ENCODE results near the gene UQCRH. TPM values are rescaled to one million over a fixed set of nuclear protein-coding genes. Genes with fewer than 3 reads are reported as not detected.

Gene UQCRH
- total RNA-seq, 1 experiment from 2014 or later: 508 TPM

DNA sequence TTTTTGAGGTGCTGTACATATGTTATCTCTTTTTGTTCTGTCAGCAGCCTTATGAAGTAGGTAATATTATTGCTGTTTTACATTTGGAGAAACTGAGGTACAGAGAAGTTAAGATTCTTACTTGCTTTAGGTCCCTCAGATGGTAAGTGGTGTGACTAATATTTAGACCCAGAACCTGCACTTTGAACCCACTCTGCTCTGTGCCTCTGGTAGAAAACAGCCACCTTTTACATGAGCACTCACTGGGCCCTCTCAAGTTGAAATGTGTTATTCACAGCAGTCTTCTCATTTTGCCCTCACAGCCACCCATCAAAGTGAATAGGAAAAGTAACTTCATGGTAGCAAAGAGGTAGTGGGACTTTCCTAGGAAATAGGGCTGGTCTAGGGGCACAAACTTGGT is 41.8 kb downstream of the UQCRH start:
- no peak overlapping the region for H4K91ac ChIP-seq (ENCODE audit: insufficient read length, low read depth, low read length)
- H3K27me3 ChIP-seq (ENCODE audit: insufficient read depth, low read length): no peaks in the 10 kb centered on the region
- H3K4me2 ChIP-seq (ENCODE audit: insufficient read depth, insufficient read length, low read length): no peak overlapping the region
- no peak overlapping the region for H3K23ac ChIP-seq (ENCODE audit: insufficient read length, low read depth, low read length)
- no peak overlapping the region for H2BK15ac ChIP-seq (ENCODE audit: low read depth, low read length)
- no peak overlapping the region for H2AFZ ChIP-seq (ENCODE audit: low read length)
- H2AK5ac ChIP-seq (ENCODE audit: insufficient read length, low read length): no peak overlapping the region
- H3K18ac ChIP-seq (ENCODE audit: insufficient read length, low read depth, low read length): no peak overlapping the region
- no peak overlapping the region for H3K56ac ChIP-seq (ENCODE audit: insufficient read length, low read depth, low read length)
- H2BK5ac ChIP-seq (ENCODE audit: insufficient read length, low read length): no peak overlapping the region
- no peaks in the 10 kb centered on the region for H3K79me1 ChIP-seq (ENCODE audit: insufficient read depth, low read depth, low read length, poor library complexity, severe bottlenecking)
- no peaks in the 10 kb centered on the region for H4K20me1 ChIP-seq (ENCODE audit: control insufficient read depth, insufficient read depth, insufficient read length)
- no peak overlapping the region for H3T11ph ChIP-seq (ENCODE audit: low read length)
- H3K27ac Mint-ChIP-seq: no peak overlapping the region
- no peak overlapping the region for H2BK12ac ChIP-seq (ENCODE audit: insufficient read length, low read depth, low read length)
- H3K9ac ChIP-seq (ENCODE audit: extremely low read depth, insufficient read length, low read length): no peak overlapping the region
- H3K4me1 ChIP-seq (ENCODE audit: insufficient read depth, low read length): no peaks in the 10 kb centered on the region
- H3K23me2 ChIP-seq (ENCODE audit: insufficient read length, low read depth, low read length, poor library complexity, severe bottlenecking): peaks cover 5% of the 10 kb centered on the region
- H2BK120ac ChIP-seq (ENCODE audit: low read depth, low read length, poor library complexity, severe bottlenecking): no peak overlapping the region
- DNase-seq: no peak
- TF ChIP-seq, protein P1, sequence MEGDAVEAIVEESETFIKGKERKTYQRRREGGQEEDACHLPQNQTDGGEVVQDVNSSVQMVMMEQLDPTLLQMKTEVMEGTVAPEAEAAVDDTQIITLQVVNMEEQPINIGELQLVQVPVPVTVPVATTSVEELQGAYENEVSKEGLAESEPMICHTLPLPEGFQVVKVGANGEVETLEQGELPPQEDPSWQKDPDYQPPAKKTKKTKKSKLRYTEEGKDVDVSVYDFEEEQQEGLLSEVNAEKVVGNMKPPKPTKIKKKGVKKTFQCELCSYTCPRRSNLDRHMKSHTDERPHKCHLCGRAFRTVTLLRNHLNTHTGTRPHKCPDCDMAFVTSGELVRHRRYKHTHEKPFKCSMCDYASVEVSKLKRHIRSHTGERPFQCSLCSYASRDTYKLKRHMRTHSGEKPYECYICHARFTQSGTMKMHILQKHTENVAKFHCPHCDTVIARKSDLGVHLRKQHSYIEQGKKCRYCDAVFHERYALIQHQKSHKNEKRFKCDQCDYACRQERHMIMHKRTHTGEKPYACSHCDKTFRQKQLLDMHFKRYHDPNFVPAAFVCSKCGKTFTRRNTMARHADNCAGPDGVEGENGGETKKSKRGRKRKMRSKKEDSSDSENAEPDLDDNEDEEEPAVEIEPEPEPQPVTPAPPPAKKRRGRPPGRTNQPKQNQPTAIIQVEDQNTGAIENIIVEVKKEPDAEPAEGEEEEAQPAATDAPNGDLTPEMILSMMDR (conservative IDR thresholded peaks at IDR 0.05): no peak
- H3K36me3 Mint-ChIP-seq (ENCODE audit: insufficient read depth in 1 of 3, low read depth in 3 of 3): peaks cover 31 to 73% (median 63%) of the 10 kb centered on the region in 3 experiments; a peak in 6 of 7 replicates
- H3K4ac ChIP-seq (ENCODE audit: low read depth, low read length): no peak overlapping the region
- no peaks in the 10 kb centered on the region for H3K27me3 Mint-ChIP-seq (ENCODE audit: low read depth)
- no peak overlapping the region for H3K27ac ChIP-seq (ENCODE audit: insufficient read length, low read depth, low read length)
- no peaks in the 10 kb centered on the region for H3K9me3 ChIP-seq (ENCODE audit: control insufficient read depth, low read depth, low read length)
- no peak overlapping the region for H2BK20ac ChIP-seq (ENCODE audit: low read depth, low read length, poor library complexity, severe bottlenecking)
- no peak overlapping the region for H4K5ac ChIP-seq (ENCODE audit: insufficient read length, low read depth, low read length)
- no peak overlapping the region for H3K14ac ChIP-seq (ENCODE audit: insufficient read depth, low read length)
- H3K4me1 Mint-ChIP-seq: peaks cover 14 to 17% of the 10 kb centered on the region in 2 experiments
- no peaks in the 10 kb centered on the region for H3K79me2 ChIP-seq (ENCODE audit: insufficient read depth, low read length)
- no peak overlapping the region for H3K4me3 Mint-ChIP-seq
- no peak overlapping the region for H4K8ac ChIP-seq (replicated peaks; ENCODE audit: insufficient read length, low read depth, low read length)
- H3K9me3 Mint-ChIP-seq: peaks cover 0 to 2% of the 10 kb centered on the region in 2 experiments; a peak in 2 of 5 replicates
